Neutrophil (primary cell): Measurements from ENCODE around the gene NXN.

ENCODE experiments used
- H3K27ac ChIP-seq: fragments of 200-600 bp; sonication (generic); 2 replicates; pipeline ENCODE4 v1.5.1; 2016; ENCODE audit warnings: mild to moderate bottlenecking, moderate library complexity
- H3K27me3 ChIP-seq: fragments of 200-600 bp; sonication (generic); 2 replicates; pipeline ENCODE4 v1.6.0; 2016; ENCODE audit warnings: mild to moderate bottlenecking
- H3K36me3 ChIP-seq: fragments of 200-600 bp; sonication (generic); 2 replicates; pipeline ENCODE4 v1.5.1; 2017
- H3K4me1 ChIP-seq, 2 experiments: fragments of 200-600 bp in 1 of 2; sonication (generic) in 1 of 2; 1 replicate in 1 of 2; 2 replicates in 1 of 2; pipeline versions ENCODE4 v1.5.1 to v1.6.1; 2013 to 2016; ENCODE audit warnings: low read depth in 1 of 2, low read length in 1 of 2, mild to moderate bottlenecking in 1 of 2, moderate library complexity in 1 of 2; ENCODE audit not compliant: control insufficient read depth in 1 of 2, insufficient read depth in 1 of 2
- H3K4me3 ChIP-seq, 2 experiments: fragments of 200-600 bp in 1 of 2; sonication (generic) in 1 of 2; 1 replicate in 1 of 2; 2 replicates in 1 of 2; pipeline ENCODE4 v1.5.1; 2013 to 2016; ENCODE audit warnings: low read depth in 1 of 2, low read length in 1 of 2, mild to moderate bottlenecking in 1 of 2, moderate library complexity in 1 of 2
- H3K9me3 ChIP-seq: fragments of 200-600 bp; sonication (generic); 2 replicates; pipeline ENCODE4 v1.5.1; 2016
- TF ChIP-seq, protein P1 (sequence below): fragments of 200-600 bp; sonication (generic); IDR thresholded peaks from 2 replicates; pipeline ENCODE4 v1.5.1; 2016; ENCODE audit warnings: antibody characterized with exemption

Gene NXN

DNA sequence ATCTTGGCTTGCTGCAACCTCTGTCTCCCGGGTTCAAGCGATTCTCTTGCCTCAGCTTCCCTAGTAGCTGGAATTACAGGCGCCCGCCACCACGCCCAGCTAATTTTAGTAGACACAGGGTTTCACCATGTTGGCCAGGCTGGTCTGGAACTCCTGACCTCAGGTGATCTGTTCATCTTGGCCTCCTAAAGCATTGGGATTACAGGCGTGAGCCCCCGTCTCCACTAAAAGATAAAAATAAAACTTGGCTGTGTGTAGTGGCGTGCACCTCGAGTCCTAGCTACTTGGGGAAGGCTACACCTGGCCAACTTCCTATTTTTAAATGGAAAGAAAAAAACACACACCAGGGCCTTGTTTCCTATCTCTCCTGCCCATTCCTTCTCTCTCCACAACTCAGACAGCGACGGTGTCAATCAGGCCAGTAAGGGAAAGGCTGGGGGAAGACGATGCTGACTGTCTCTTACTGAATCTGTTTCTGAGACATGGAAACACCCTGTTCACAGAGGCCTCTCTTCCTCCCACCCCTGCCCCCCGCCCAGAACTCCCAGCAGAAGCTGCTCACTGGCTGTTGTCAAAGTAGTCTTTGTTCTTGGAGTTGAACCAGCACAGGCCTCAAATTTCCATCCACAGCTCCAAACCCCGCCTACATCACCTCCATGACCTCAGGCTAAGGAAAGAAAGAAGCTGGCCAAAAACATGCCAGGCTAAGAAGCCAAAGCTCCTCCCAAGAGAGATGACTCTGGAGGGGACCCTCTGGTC lies 96.6 kb downstream of the NXN start:
- H3K4me3 ChIP-seq = no peak overlapping the region
- H3K9me3 ChIP-seq = no peaks in the 10 kb centered on the region
- H3K27ac ChIP-seq = no peak overlapping the region
- H3K4me1 ChIP-seq = peaks cover 0 to 5% of the 10 kb centered on the region in 2 experiments
- no peaks in the 10 kb centered on the region for H3K36me3 ChIP-seq
- H3K27me3 ChIP-seq = peaks cover 16% of the 10 kb centered on the region
- TF ChIP-seq, protein P1, sequence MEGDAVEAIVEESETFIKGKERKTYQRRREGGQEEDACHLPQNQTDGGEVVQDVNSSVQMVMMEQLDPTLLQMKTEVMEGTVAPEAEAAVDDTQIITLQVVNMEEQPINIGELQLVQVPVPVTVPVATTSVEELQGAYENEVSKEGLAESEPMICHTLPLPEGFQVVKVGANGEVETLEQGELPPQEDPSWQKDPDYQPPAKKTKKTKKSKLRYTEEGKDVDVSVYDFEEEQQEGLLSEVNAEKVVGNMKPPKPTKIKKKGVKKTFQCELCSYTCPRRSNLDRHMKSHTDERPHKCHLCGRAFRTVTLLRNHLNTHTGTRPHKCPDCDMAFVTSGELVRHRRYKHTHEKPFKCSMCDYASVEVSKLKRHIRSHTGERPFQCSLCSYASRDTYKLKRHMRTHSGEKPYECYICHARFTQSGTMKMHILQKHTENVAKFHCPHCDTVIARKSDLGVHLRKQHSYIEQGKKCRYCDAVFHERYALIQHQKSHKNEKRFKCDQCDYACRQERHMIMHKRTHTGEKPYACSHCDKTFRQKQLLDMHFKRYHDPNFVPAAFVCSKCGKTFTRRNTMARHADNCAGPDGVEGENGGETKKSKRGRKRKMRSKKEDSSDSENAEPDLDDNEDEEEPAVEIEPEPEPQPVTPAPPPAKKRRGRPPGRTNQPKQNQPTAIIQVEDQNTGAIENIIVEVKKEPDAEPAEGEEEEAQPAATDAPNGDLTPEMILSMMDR = no peak

DNA sequence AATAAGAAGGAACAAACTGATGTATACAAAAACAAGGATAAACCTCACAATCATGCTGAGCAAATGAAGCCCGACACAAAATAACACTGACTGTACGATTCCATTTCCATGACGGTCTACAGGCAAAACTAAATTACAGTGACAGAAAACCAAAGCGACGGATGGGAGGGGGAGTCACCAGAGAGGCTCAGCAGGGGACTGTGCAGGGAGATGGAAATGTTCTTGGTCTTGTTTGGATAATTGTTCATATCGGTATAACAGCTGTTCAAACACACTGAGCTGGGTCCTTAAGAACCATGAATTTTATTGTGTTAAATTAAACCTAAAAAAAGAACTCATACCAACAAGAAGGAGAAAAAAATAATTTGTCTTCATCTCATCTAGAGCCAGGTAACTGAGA lies 97.8 kb downstream of the NXN start:
- H3K9me3 ChIP-seq = no peaks in the 10 kb centered on the region
- H3K4me3 ChIP-seq = no peak overlapping the region
- TF ChIP-seq, protein P1 = no peak
- no peaks in the 10 kb centered on the region for H3K36me3 ChIP-seq
- peaks cover 15% of the 10 kb centered on the region for H3K27me3 ChIP-seq
- peaks cover 0 to 5% of the 10 kb centered on the region in 2 experiments for H3K4me1 ChIP-seq
- H3K27ac ChIP-seq = no peak overlapping the region

DNA sequence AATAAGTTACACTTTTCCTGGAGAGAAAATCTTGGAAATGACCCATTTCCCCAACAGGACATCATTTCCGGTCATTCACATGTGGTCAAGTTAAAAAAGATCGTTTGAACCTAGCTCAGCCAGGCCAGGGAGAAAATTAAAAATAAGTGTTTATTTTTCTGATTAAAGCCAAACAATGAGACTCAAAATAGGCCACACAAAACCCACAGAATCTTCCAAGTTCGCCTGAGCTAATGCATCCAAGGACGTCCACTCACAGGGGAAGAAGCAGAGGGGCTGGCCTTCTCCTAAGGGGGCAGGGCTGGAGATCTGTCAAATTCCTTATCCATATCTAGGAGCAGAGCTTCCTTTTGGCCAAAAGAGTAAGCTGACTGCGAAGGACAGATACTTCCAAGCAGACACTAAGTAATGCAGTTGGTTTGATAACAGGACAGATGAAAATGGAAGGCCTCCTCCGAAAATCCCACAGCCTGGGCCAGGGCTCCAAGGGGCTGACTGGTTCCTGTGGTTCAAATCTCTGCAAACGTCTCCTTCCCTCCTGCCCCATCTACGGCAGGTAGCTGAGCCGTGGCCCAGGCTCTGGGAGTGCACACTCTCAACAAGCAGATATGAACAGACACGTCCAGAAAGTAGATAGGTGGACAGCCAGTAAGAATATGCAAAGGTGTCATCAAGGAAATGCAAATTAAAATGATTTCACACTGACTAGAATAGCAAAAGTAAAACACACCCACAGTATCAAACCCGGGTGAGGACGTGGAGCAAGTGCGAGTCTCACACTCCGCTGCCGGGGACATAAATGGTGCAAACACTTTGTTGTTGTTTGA lies 98.9 kb downstream of the NXN start:
- Histone ChIP-seq H3K36me3 (no peaks in the 10 kb centered on the region), H3K4me1 (peaks cover 0 to 5% of the 10 kb centered on the region in 2 experiments), H3K9me3 (no peaks in the 10 kb centered on the region), H3K4me3 (no peak overlapping the region), H3K27ac (no peak overlapping the region), H3K27me3 (peaks cover 27% of the 10 kb centered on the region)
- TF ChIP-seq, protein P1 = no peak

DNA sequence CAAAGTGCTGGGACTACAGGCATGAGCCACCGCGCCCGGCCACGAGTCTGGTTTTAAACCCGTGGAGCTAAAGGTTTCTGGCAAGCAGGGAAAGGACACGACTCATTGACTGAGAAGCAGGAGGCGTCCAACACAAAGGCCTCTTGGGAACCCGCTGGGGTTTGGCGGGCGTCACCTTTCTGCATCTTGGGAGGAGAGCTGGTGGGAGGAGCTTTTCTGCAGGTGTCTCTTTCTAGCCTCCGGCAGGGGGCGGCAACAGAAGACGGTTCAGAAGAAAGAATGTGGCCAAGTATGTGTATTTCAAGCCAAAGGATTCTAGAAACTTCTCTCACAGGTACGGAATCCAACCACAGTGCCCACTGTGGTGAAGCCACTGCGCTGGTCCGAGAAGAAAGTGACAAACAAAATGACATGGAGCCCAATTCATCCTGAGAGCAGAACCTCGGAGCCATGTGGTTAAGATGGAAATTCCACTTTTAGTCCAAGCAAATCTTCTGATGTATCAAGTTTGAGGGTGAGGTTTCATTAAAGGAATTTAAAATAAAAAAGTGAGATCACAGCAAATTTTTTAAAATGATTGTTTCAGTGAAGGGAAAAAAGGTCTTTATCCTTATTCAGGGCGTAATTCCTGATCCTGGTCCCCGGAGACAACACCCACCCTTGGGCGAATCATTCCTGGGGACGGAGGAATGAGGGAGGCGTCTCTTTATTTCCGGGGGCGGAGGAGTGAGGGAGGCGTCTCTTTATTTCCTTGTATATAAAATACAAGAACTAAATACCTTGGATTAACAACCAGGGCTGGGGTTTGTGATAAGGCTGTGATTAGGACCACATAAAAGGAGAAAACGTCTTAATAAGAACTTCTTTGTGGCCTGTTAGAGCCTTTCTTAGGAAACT lies 99.8 kb downstream of the NXN start:
- no peaks in the 10 kb centered on the region for H3K36me3 ChIP-seq
- TF ChIP-seq, protein P1 = no peak
- H3K27ac ChIP-seq = no peak overlapping the region

DNA sequence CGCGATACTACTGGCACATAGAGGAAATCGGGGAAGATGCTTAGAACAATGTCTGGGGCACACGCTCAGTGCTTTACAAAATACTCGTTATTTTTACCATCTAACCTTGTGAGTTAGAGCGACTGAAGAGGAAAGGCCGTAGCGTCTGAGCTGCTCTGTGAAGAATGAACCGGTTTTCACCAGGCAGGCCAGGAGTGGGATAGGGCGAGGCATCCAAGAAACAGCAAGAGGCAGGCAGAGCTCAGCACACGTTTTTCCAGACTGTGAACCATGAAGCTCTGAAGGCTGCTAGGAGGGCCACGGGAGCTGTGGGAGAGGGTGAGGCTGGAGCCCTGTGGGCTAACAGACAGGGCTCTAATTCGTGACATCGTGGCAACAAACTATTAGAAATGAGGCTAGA lies 101.9 kb downstream of the NXN start:
- peaks cover 0 to 5% of the 10 kb centered on the region in 2 experiments for H3K4me1 ChIP-seq

More for the DNA sequence above, 99.8 kb downstream of the NXN start:
- Histone ChIP-seq H3K27me3 (peaks cover 34% of the 10 kb centered on the region), H3K4me1 (peaks cover 0 to 5% of the 10 kb centered on the region in 2 experiments), H3K9me3 (no peaks in the 10 kb centered on the region), H3K4me3 (no peak overlapping the region)

More for the DNA sequence above, 101.9 kb downstream of the NXN start:
- H3K36me3 ChIP-seq = no peaks in the 10 kb centered on the region
- no peaks in the 10 kb centered on the region for H3K9me3 ChIP-seq
- H3K4me3 ChIP-seq = no peak overlapping the region
- peaks cover 46% of the 10 kb centered on the region for H3K27me3 ChIP-seq
- TF ChIP-seq, protein P1 = no peak
- H3K27ac ChIP-seq = no peak overlapping the region
